Measurements from ENCODE around the gene LFNG.

DNA sequence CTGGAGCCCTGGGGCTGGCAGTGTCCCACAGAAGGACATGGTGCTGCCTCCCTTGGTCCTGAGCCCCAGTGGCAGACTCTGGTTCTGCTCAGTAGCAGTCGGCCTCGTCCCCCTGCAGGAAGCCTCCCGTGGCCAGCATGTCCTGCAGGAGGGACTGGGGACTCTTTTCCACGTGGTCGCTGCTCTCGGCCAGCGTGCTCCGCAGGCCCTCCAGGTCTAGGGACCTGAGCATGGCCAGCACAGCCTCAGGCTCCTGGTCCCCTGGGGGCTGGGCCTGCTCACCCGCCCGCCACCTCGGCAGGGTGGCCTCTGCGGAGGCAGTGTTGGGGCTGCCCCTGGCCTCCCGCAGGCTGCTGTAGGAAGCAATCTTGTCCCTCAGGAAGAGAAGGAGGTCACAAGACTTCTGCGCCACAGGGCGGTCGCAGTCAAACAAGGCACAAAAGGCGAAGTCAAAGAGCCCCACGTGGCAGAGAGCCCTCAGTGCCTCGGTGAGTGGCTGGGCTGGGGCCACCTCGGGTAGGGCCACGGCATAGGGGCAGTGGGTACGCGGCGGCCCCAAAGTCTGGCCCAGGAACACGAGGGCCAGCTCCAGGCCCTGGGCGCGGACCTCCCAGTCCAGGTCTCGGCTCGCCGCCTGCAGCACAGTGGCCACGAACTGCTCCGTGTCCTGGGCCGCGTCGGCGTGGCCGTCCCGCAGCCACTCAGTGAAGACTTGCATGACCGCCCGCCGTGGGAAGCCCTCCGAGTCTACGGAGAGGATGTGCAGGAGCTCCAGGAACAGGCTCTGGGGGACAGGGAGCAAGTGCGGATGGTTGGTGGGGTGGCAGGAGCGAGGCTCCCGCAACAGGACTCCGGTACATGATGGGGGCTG, 18.6 kb downstream of the LFNG start:
- TF ChIP-seq, protein P1, sequence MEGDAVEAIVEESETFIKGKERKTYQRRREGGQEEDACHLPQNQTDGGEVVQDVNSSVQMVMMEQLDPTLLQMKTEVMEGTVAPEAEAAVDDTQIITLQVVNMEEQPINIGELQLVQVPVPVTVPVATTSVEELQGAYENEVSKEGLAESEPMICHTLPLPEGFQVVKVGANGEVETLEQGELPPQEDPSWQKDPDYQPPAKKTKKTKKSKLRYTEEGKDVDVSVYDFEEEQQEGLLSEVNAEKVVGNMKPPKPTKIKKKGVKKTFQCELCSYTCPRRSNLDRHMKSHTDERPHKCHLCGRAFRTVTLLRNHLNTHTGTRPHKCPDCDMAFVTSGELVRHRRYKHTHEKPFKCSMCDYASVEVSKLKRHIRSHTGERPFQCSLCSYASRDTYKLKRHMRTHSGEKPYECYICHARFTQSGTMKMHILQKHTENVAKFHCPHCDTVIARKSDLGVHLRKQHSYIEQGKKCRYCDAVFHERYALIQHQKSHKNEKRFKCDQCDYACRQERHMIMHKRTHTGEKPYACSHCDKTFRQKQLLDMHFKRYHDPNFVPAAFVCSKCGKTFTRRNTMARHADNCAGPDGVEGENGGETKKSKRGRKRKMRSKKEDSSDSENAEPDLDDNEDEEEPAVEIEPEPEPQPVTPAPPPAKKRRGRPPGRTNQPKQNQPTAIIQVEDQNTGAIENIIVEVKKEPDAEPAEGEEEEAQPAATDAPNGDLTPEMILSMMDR (IDR thresholded peaks at IDR 0.05; ENCODE audit: low read depth, low read length), result no peak
- no peak for TF ChIP-seq EZH2phosphoT487 (IDR thresholded peaks at IDR 0.05; ENCODE audit: low read depth)
